ENCODE measurements around the gene FAM78B. TPM values are rescaled to one million over a fixed set of nuclear protein-coding genes. Genes with fewer than 3 reads are reported as not detected.

Gene FAM78B
- total and polyA plus RNA-seq, 10 of the 15 experiments (the other 5 are each of a cell fraction or from before 2014, with no cell fraction given), result 0.10 to 4.9 (median 1.6) TPM

DNA sequence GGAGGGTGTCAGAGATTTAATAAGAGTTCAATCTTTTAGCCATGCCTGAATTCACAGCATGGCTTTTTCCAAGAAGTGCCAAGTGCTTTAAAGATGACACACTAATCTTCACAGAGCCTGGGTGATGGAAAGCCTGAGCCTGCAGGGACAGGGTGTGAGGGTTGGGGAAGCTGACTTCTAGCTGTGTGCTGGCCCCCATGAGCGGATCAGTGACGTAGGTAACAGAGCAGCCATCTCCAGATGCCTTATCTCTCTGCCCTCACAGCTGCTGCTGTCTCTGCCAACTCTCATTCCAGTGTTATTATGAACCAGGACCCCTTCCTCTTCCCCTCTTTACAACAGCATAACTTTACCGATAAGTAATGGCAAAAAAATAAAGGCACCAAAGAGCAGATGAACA, 30.6 kb downstream of the FAM78B start:
- Histone ChIP-seq H2AFZ (ENCODE audit: control insufficient read depth, low read depth, low read length) (no peak overlapping the region), H3K4me2 (ENCODE audit: control insufficient read depth, insufficient read depth) (no peak overlapping the region), H3K9me3 (replicated peaks; ENCODE audit: control insufficient read depth, insufficient read depth, low read length) (no peaks in the 10 kb centered on the region), H3K9ac (ENCODE audit: control insufficient read depth, insufficient read depth, low read length) (no peak overlapping the region), H3K79me2 (ENCODE audit: control insufficient read depth, insufficient read depth, low read length) (no peaks in the 10 kb centered on the region), H3K27ac (ENCODE audit: control insufficient read depth, insufficient read depth) (no peak overlapping the region), H4K20me1 (ENCODE audit: control insufficient read depth, insufficient read depth) (no peaks in the 10 kb centered on the region), H3K27me3 (replicated peaks in 1 of 2; ENCODE audit: control insufficient read depth in 2 of 2, insufficient read depth in 2 of 2, low read length in 1 of 2) (no peaks in the 10 kb centered on the region), H3K4me3 (no peak overlapping the region), H3K36me3 (ENCODE audit: control insufficient read depth in 2 of 2, insufficient read depth in 2 of 2, low read length in 1 of 2) (no peaks in the 10 kb centered on the region), H3K4me1 (ENCODE audit: control insufficient read depth, insufficient read depth, low read length) (no peaks in the 10 kb centered on the region)
- ATAC-seq (no peak), DNase-seq (ENCODE audit: low read depth, low spot score) (no peak), FAIRE-seq (no peak)
- POLR2A ChIA-PET, result no interaction called here
- SMC1A ChIA-PET (ENCODE audit: uncharacterized antibody, unreplicated experiment), result interaction anchor here (1.4 to 2.3 kb wide), 2 partner anchors 16 to 46 kb away, joined by 3 to 8 read pairs; no protein-coding TSS in a partner anchor
- no TSS peak for BruUV-seq (replicated peaks)
- 61% methylated on average over 3 of the region's 3 CpGs for WGBS (ENCODE audit: insufficient coverage, insufficient replicate concordance, low lambda C conversion rate, missing lambda C conversion rate)
- intact Hi-C loops (cut with micrococcal nuclease; ENCODE audit: unreplicated experiment), result no loop called here
- in situ Hi-C loops (cut with MboI), result no loop called here
- CTCF ChIA-PET, result interaction anchor here (0.9 to 1.5 kb wide), 5 partner anchors 21 to 297 kb away, joined by 3 to 4 read pairs (median 3); no protein-coding TSS in a partner anchor
- RAD21 ChIA-PET (ENCODE audit: unreplicated experiment), result interaction anchor here (1.4 kb wide), 1 partner anchor 28 kb away, joined by 3 read pairs; no protein-coding TSS in a partner anchor
- no peak for TF ChIP-seq GABPA (IDR thresholded peaks at IDR 0.05; ENCODE audit: low read depth)
- TF ChIP-seq, protein P1, sequence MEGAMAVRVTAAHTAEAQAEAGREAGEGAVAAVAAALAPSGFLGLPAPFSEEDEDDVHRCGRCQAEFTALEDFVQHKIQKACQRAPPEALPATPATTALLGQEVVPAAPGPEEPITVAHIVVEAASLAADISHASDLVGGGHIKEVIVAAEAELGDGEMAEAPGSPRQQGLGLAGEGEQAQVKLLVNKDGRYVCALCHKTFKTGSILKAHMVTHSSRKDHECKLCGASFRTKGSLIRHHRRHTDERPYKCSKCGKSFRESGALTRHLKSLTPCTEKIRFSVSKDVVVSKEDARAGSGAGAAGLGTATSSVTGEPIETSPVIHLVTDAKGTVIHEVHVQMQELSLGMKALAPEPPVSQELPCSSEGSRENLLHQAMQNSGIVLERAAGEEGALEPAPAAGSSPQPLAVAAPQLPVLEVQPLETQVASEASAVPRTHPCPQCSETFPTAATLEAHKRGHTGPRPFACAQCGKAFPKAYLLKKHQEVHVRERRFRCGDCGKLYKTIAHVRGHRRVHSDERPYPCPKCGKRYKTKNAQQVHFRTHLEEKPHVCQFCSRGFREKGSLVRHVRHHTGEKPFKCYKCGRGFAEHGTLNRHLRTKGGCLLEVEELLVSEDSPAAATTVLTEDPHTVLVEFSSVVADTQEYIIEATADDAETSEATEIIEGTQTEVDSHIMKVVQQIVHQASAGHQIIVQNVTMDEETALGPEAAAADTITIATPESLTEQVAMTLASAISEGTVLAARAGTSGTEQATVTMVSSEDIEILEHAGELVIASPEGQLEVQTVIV (IDR thresholded peaks at IDR 0.05; ENCODE audit: borderline replicate concordance, partially characterized antibody), result no peak
- TF ChIP-seq, protein P2, sequence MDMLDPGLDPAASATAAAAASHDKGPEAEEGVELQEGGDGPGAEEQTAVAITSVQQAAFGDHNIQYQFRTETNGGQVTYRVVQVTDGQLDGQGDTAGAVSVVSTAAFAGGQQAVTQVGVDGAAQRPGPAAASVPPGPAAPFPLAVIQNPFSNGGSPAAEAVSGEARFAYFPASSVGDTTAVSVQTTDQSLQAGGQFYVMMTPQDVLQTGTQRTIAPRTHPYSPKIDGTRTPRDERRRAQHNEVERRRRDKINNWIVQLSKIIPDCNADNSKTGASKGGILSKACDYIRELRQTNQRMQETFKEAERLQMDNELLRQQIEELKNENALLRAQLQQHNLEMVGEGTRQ (IDR thresholded peaks at IDR 0.05; ENCODE audit: borderline replicate concordance, low read depth, low read length), result no peak
- TF ChIP-seq EP300 (IDR thresholded peaks at IDR 0.05; ENCODE audit: borderline replicate concordance in 1 of 2, control insufficient read depth in 1 of 2, low read depth in 2 of 2, low read length in 2 of 2), result no peak
- no peak for TF ChIP-seq SREBF2 (IDR thresholded peaks at IDR 0.05; ENCODE audit: low read length)
- TF ChIP-seq, protein P3, sequence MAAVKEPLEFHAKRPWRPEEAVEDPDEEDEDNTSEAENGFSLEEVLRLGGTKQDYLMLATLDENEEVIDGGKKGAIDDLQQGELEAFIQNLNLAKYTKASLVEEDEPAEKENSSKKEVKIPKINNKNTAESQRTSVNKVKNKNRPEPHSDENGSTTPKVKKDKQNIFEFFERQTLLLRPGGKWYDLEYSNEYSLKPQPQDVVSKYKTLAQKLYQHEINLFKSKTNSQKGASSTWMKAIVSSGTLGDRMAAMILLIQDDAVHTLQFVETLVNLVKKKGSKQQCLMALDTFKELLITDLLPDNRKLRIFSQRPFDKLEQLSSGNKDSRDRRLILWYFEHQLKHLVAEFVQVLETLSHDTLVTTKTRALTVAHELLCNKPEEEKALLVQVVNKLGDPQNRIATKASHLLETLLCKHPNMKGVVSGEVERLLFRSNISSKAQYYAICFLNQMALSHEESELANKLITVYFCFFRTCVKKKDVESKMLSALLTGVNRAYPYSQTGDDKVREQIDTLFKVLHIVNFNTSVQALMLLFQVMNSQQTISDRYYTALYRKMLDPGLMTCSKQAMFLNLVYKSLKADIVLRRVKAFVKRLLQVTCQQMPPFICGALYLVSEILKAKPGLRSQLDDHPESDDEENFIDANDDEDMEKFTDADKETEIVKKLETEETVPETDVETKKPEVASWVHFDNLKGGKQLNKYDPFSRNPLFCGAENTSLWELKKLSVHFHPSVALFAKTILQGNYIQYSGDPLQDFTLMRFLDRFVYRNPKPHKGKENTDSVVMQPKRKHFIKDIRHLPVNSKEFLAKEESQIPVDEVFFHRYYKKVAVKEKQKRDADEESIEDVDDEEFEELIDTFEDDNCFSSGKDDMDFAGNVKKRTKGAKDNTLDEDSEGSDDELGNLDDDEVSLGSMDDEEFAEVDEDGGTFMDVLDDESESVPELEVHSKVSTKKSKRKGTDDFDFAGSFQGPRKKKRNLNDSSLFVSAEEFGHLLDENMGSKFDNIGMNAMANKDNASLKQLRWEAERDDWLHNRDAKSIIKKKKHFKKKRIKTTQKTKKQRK (IDR thresholded peaks at IDR 0.05; ENCODE audit: low read depth, low read length), result no peak
- no peak for TF ChIP-seq RB1 (IDR thresholded peaks at IDR 0.05; ENCODE audit: borderline replicate concordance)
- TF ChIP-seq, protein P4, sequence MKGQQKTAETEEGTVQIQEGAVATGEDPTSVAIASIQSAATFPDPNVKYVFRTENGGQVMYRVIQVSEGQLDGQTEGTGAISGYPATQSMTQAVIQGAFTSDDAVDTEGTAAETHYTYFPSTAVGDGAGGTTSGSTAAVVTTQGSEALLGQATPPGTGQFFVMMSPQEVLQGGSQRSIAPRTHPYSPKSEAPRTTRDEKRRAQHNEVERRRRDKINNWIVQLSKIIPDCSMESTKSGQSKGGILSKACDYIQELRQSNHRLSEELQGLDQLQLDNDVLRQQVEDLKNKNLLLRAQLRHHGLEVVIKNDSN (IDR thresholded peaks at IDR 0.05; ENCODE audit: borderline replicate concordance, extremely low read length, insufficient read depth, low read depth, low read length), result no peak
- TF ChIP-seq, protein P5, sequence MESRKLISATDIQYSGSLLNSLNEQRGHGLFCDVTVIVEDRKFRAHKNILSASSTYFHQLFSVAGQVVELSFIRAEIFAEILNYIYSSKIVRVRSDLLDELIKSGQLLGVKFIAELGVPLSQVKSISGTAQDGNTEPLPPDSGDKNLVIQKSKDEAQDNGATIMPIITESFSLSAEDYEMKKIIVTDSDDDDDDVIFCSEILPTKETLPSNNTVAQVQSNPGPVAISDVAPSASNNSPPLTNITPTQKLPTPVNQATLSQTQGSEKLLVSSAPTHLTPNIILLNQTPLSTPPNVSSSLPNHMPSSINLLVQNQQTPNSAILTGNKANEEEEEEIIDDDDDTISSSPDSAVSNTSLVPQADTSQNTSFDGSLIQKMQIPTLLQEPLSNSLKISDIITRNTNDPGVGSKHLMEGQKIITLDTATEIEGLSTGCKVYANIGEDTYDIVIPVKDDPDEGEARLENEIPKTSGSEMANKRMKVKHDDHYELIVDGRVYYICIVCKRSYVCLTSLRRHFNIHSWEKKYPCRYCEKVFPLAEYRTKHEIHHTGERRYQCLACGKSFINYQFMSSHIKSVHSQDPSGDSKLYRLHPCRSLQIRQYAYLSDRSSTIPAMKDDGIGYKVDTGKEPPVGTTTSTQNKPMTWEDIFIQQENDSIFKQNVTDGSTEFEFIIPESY (IDR thresholded peaks at IDR 0.05), result no peak
- no peak for TF ChIP-seq YY1 (IDR thresholded peaks at IDR 0.05; ENCODE audit: low read depth, low read length)
- TF ChIP-seq, protein P6, sequence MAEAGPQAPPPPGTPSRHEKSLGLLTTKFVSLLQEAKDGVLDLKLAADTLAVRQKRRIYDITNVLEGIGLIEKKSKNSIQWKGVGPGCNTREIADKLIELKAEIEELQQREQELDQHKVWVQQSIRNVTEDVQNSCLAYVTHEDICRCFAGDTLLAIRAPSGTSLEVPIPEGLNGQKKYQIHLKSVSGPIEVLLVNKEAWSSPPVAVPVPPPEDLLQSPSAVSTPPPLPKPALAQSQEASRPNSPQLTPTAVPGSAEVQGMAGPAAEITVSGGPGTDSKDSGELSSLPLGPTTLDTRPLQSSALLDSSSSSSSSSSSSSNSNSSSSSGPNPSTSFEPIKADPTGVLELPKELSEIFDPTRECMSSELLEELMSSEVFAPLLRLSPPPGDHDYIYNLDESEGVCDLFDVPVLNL (IDR thresholded peaks at IDR 0.05; ENCODE audit: low read depth, low read length), result no peak
- no peak for TF ChIP-seq BACH1 (IDR thresholded peaks at IDR 0.05; ENCODE audit: borderline replicate concordance)

All from GM12878 (cell line).